ENCODE measurements around the gene FBLN5.

The FBLN5 gene

DNA sequence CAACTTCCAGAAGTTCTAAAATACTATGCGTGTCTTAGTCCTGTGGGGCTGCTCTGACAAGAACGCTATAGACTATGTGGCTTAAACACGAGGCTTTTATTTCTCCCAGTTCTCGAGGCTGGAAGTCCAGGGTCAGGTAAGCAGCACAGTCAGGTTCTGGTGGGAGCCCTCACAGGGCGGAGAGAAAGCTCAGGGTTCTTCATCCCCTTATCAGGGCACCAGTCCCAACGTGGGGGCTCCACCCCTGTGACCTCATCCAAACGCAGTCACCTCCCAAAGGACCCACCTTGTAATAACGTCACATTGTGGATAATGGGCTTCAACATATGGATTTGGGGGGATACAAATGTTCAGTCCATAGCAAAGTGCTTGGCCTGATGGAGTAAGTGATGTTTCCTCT lies 43.0 kb downstream of the FBLN5 start:
- Histone ChIP-seq H3K27me3 (ENCODE audit: insufficient read depth, low read depth) (no peaks in the 10 kb centered on the region), H3K9ac (no peak overlapping the region), H3K4me2 (no peak overlapping the region), H3K4me3 (IDR thresholded peaks at IDR 0.05; ENCODE audit: insufficient read depth, low read depth, low read length) (no peak overlapping the region), H4K20me1 (ENCODE audit: insufficient read depth) (no peaks in the 10 kb centered on the region), H3K4me1 (ENCODE audit: low read depth, poor library complexity, severe bottlenecking) (no peaks in the 10 kb centered on the region), H3K27ac (no peak overlapping the region), H2AFZ (ENCODE audit: low read depth) (no peak overlapping the region), H3K36me3 (ENCODE audit: insufficient read depth) (no peaks in the 10 kb centered on the region), H3K79me2 (ENCODE audit: insufficient read depth, low read depth) (no peaks in the 10 kb centered on the region)
- TF ChIP-seq CTCF (conservative IDR thresholded peaks at IDR 0.05; ENCODE audit: low read depth, low read length) = no peak

- Histone ChIP-seq H3K27ac (no peak overlapping the region), H3K27me3 (ENCODE audit: insufficient read depth, low read depth) (no peaks in the 10 kb centered on the region), H3K4me3 (IDR thresholded peaks at IDR 0.05; ENCODE audit: insufficient read depth, low read depth, low read length) (no peak overlapping the region), H3K4me1 (ENCODE audit: low read depth, poor library complexity, severe bottlenecking) (no peaks in the 10 kb centered on the region), H3K79me2 (ENCODE audit: insufficient read depth, low read depth) (no peaks in the 10 kb centered on the region), H3K9ac (no peak overlapping the region), H4K20me1 (ENCODE audit: insufficient read depth) (no peaks in the 10 kb centered on the region), H3K4me2 (no peak overlapping the region), H2AFZ (ENCODE audit: low read depth) (no peak overlapping the region), H3K36me3 (ENCODE audit: insufficient read depth) (no peaks in the 10 kb centered on the region)
- TF ChIP-seq CTCF (conservative IDR thresholded peaks at IDR 0.05; ENCODE audit: low read depth, low read length) = no peak
These were observed 44.4 kb downstream of the FBLN5 start for GRCh38 chr14:91903070-91903469.

- Histone ChIP-seq H3K27ac (no peak overlapping the region), H3K4me1 (ENCODE audit: low read depth, poor library complexity, severe bottlenecking) (no peaks in the 10 kb centered on the region)
These were observed 45.2 kb downstream of the FBLN5 start for GRCh38 chr14:91902336-91902735.

GRCh38 chr14:91901449-91902226 lies 45.9 kb downstream of the FBLN5 start:
- H3K4me2 ChIP-seq = no peak overlapping the region
- no peaks in the 10 kb centered on the region for H4K20me1 ChIP-seq (ENCODE audit: insufficient read depth)
- no peak overlapping the region for H3K4me3 ChIP-seq (IDR thresholded peaks at IDR 0.05; ENCODE audit: insufficient read depth, low read depth, low read length)
- H3K9ac ChIP-seq = no peak overlapping the region
- H3K27me3 ChIP-seq (ENCODE audit: insufficient read depth, low read depth) = no peaks in the 10 kb centered on the region
- H2AFZ ChIP-seq (ENCODE audit: low read depth) = no peak overlapping the region
- no peaks in the 10 kb centered on the region for H3K4me1 ChIP-seq (ENCODE audit: low read depth, poor library complexity, severe bottlenecking)
- H3K79me2 ChIP-seq (ENCODE audit: insufficient read depth, low read depth) = no peaks in the 10 kb centered on the region
- H3K27ac ChIP-seq = no peak overlapping the region
- TF ChIP-seq CTCF (conservative IDR thresholded peaks at IDR 0.05; ENCODE audit: low read depth, low read length) = no peak
- no peaks in the 10 kb centered on the region for H3K36me3 ChIP-seq (ENCODE audit: insufficient read depth)

More at GRCh38 chr14:91902336-91902735, 45.2 kb downstream of the FBLN5 start:
- no peak overlapping the region for H2AFZ ChIP-seq (ENCODE audit: low read depth)
- no peak overlapping the region for H3K9ac ChIP-seq
- no peak overlapping the region for H3K4me3 ChIP-seq (IDR thresholded peaks at IDR 0.05; ENCODE audit: insufficient read depth, low read depth, low read length)
- H3K79me2 ChIP-seq (ENCODE audit: insufficient read depth, low read depth) = no peaks in the 10 kb centered on the region
- TF ChIP-seq CTCF (conservative IDR thresholded peaks at IDR 0.05; ENCODE audit: low read depth, low read length) = no peak
- no peak overlapping the region for H3K4me2 ChIP-seq
- no peaks in the 10 kb centered on the region for H4K20me1 ChIP-seq (ENCODE audit: insufficient read depth)
- no peaks in the 10 kb centered on the region for H3K27me3 ChIP-seq (ENCODE audit: insufficient read depth, low read depth)
- no peaks in the 10 kb centered on the region for H3K36me3 ChIP-seq (ENCODE audit: insufficient read depth)

All from KMS-11 (cell line).